Endothelial cell (in vitro differentiated cells): Measurements from ENCODE around the gene SLC36A3. TPM values are rescaled to one million over a fixed set of nuclear protein-coding genes. Genes with fewer than 3 reads are reported as not detected.

Experiments
- DNase-seq: peaks from one replicate; pipeline ENCODE4 v3.0.0; 2021; ENCODE audit warnings: low spot score
- H3K27ac Mint-ChIP-seq: one replicate; pipeline ENCODE4 v1.8.0; 2021; ENCODE audit warnings: mixed read lengths, inconsistent platforms; ENCODE audit not compliant: unreplicated experiment
- H3K27me3 Mint-ChIP-seq: one replicate; pipeline ENCODE4 v1.8.0; 2021; ENCODE audit warnings: mild to moderate bottlenecking, moderate library complexity, mixed read lengths, inconsistent platforms; ENCODE audit not compliant: unreplicated experiment
- H3K36me3 Mint-ChIP-seq: one replicate; pipeline ENCODE4 v1.8.0; 2021; ENCODE audit warnings: mild to moderate bottlenecking, low read depth, mixed read lengths, inconsistent platforms; ENCODE audit not compliant: unreplicated experiment
- H3K4me1 Mint-ChIP-seq: one replicate; pipeline ENCODE4 v1.8.0; 2021; ENCODE audit warnings: mild to moderate bottlenecking, mixed read lengths, inconsistent platforms; ENCODE audit not compliant: unreplicated experiment
- H3K4me3 Mint-ChIP-seq: one replicate; pipeline ENCODE4 v1.8.0; 2021; ENCODE audit warnings: mild to moderate bottlenecking, mixed read lengths, inconsistent platforms; ENCODE audit not compliant: unreplicated experiment
- H3K9me3 Mint-ChIP-seq: one replicate; pipeline ENCODE4 v1.8.0; 2021; ENCODE audit warnings: mixed read lengths, inconsistent platforms; ENCODE audit not compliant: unreplicated experiment
- CTCF ChIP-seq: fragments of 200-600 bp; sonication (generic); IDR thresholded peaks from one replicate; pipeline ENCODE4 v1.5.0; 2021; ENCODE audit warnings: antibody characterized with exemption; ENCODE audit not compliant: unreplicated experiment
- total RNA-seq: library from RNA; stranded (reverse); fragmentation: NEBNext Ultra II Directional; extraction: Animal tissue kit (Norgen Biotek cat#: 25700); gene quantifications from one replicate; pipeline ENCODE4 v1.2.1, GENCODE V29; 2021; ENCODE audit not compliant: unreplicated experiment

Gene SLC36A3
- total RNA-seq, 1 donor from 2014 or later, result not detected

DNA sequence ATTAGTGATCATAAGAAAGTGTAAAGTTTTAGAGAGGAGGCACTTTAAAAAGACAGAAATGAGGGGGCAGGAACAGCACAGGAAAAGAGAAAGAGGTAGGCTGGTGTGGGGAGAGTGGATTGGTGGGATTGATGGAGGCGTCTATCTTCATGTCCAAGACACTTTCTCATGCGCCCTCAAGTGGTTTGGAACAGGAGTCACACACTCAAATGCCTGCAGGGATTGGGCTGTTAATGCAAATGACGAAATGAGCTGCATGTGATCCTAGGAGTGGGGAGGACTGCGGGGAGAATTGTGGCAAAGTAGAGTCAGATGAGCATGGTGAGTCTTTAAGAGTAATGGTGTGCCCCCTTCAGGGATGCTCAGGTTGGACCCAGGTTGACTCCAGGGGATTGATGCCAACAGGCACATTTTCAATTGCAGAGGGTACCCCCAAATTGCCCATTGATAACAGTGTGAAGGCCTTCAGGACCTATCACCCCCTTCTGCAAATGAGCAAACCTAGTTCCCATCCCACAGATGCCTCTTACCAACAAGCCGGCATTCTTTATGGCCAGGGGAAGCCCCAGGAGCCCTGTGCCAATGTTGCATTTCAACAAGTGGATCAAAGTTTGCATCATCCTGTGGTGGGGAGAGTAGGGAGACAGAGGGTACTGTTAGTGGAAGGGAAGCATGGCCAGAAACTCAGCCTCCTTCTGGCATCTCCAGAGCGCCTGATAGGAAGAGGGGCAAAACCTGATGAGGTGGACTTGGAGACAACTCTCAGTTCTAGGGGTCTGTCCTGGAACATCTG, 5.3 kb downstream of the SLC36A3 start:
- peaks cover 6% of the 10 kb centered on the region for H3K27me3 Mint-ChIP-seq
- H3K27ac Mint-ChIP-seq, result no peak overlapping the region
- DNase-seq, result peak; percentile 32
- H3K36me3 Mint-ChIP-seq, result peaks cover 4% of the 10 kb centered on the region
- peaks cover 16% of the 10 kb centered on the region for H3K4me1 Mint-ChIP-seq
- TF ChIP-seq CTCF, result peak; percentile 23
- H3K4me3 Mint-ChIP-seq, result no peak overlapping the region
- peaks cover 4% of the 10 kb centered on the region for H3K9me3 Mint-ChIP-seq

DNA sequence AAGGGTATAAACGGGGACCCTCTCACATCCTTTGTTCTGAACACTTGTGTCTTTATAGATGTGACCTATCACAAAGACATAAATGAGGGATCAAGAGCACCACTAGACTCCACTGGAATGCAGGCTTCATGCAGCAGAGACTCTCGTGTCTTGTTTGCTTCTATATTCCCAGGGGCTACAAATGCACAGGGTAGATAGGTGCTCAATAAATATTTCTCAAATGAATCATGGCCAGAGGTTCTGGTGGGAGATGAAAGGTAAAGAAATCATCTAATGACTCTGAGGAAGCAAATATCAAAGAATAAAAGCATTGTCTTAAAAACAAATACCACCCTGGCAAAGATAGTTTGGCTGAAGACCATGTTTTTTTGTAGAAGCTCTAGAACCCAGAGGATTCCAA, 6.6 kb downstream of the SLC36A3 start:
- no peak for TF ChIP-seq CTCF
- Mint-ChIP-seq H3K9me3 (peaks cover 4% of the 10 kb centered on the region), H3K4me3 (no peak overlapping the region), H3K36me3 (peaks cover 4% of the 10 kb centered on the region), H3K27ac (no peak overlapping the region), H3K27me3 (peaks cover 4% of the 10 kb centered on the region), H3K4me1 (peaks cover 5% of the 10 kb centered on the region)
- no peak for DNase-seq

- TF ChIP-seq CTCF, result no peak
Observed at GRCh38 chr5:151296478-151296830, 7.1 kb downstream of the SLC36A3 start.

DNA sequence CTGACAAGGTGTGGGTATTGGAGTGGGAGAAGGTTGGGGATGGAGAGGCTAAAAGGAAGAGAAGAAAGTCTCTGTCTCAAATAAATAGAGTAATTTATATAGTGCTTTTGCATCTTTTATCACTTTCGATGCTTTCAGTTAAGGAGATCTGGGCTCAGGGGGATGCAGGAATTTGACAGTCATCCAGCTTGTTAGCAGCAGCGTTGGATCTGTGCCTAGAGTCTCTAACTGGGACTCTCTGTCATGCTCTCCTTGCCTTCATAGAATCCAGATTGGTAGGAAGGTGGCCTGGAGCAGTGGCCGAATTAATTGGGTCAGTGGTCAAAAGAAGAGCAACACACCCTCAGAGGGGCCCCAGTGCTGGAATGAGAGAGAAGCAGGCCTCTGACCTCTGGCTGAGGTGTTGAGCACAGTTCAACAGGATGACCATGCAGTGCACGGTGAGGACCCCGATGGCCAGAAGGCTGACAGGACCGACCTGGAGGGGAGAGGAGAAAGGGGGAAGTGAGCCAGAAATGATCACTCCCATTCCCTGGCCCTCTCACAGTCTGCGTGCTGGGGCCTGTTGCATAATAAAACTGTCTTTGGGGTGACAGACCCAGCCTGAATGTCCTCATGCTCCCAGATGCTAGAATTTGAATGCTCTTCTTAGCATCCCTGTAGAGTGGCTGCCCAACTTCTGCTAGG, 7.6 kb downstream of the SLC36A3 start:
- H3K4me3 Mint-ChIP-seq, result no peak overlapping the region
- no peak for TF ChIP-seq CTCF
- DNase-seq, result no peak
- peaks cover 4% of the 10 kb centered on the region for H3K27me3 Mint-ChIP-seq
- peaks cover 4% of the 10 kb centered on the region for H3K36me3 Mint-ChIP-seq
- peaks cover 4% of the 10 kb centered on the region for H3K4me1 Mint-ChIP-seq
- H3K27ac Mint-ChIP-seq, result no peak overlapping the region
- H3K9me3 Mint-ChIP-seq, result peaks cover 4% of the 10 kb centered on the region

More at GRCh38 chr5:151296478-151296830, 7.1 kb downstream of the SLC36A3 start:
- Mint-ChIP-seq H3K36me3 (peaks cover 4% of the 10 kb centered on the region), H3K4me1 (peaks cover 4% of the 10 kb centered on the region), H3K4me3 (no peak overlapping the region), H3K27me3 (peaks cover 4% of the 10 kb centered on the region), H3K9me3 (peaks cover 4% of the 10 kb centered on the region), H3K27ac (no peak overlapping the region)
- DNase-seq, result no peak

- Mint-ChIP-seq H3K4me1 (peaks cover 4% of the 10 kb centered on the region), H3K27me3 (peaks cover 4% of the 10 kb centered on the region), H3K36me3 (peaks cover 4% of the 10 kb centered on the region), H3K27ac (no peak overlapping the region), H3K9me3 (peaks cover 4% of the 10 kb centered on the region), H3K4me3 (no peak overlapping the region)
- TF ChIP-seq CTCF, result no peak
- DNase-seq, result no peak
Observed at GRCh38 chr5:151295138-151295537, 8.4 kb downstream of the SLC36A3 start.
